Stimulated activated memory B cell treated with anti-CD40 and anti-IgM and Interleukin-4, amounts not matched to agents 10 μg/mL and 1 μg/mL and 100 μg/mL, for 72 hours (primary cell): Measurements from ENCODE around the gene MAP4K1.
A peak's percentile ranks its signal among the peaks of the same experiment; 100 is the strongest.
"Not testable (repeated sequence)": the region's sequence is repeated elsewhere in the genome, so short reads cannot be mapped to it uniquely, and the experiment has no call there.

ENCODE experiments used
- ATAC-seq: fragments of 150-1000 bp; cut with Tn5 transposase; 2 replicates; pipeline ENCODE4 v1.10.0; 2021
- H3K27ac Mint-ChIP-seq: one replicate; pipeline ENCODE4 v1.8.0; 2022; ENCODE audit warnings: mild to moderate bottlenecking, mixed read lengths
- H3K27me3 Mint-ChIP-seq: one replicate; pipeline ENCODE4 v1.8.0; 2022; ENCODE audit warnings: mixed read lengths
- H3K36me3 Mint-ChIP-seq: one replicate; pipeline ENCODE4 v1.8.0; 2022; ENCODE audit warnings: mixed read lengths
- H3K4me1 Mint-ChIP-seq: one replicate; pipeline ENCODE4 v1.8.0; 2022; ENCODE audit warnings: mixed read lengths
- H3K4me3 Mint-ChIP-seq: one replicate; pipeline ENCODE4 v1.8.0; 2022; ENCODE audit warnings: mild to moderate bottlenecking, moderate library complexity, mixed read lengths
- H3K9me3 Mint-ChIP-seq: one replicate; pipeline ENCODE4 v1.8.0; 2022; ENCODE audit warnings: mixed read lengths

The MAP4K1 gene

DNA sequence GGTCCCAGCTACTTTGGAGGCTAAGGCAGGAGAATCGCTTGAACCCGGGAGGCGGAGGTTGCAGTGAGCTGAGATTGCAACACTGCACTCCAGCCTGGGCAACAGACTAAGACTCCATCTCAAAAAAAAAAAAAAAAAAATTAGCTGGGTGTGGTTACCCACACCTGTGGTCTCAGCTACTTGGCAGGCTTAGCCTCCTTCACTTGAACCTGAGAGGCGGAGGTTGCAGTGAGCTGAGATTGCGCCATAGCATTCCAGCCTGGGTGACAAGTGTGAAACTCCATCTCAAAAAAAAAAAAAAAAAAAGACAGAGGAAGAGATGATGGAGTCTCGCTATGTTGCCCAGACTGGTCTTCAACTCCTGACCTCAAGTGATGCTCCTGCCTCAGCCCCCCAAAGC, 38.4 kb downstream of the MAP4K1 start:
- H3K9me3 Mint-ChIP-seq, ATAC-seq, H3K36me3 Mint-ChIP-seq, H3K27me3 Mint-ChIP-seq, H3K4me3 Mint-ChIP-seq: not testable (repeated sequence)
- H3K4me1 Mint-ChIP-seq, result peaks cover 25% of the 10 kb centered on the region
- peak overlapping the region; percentile 60 for H3K27ac Mint-ChIP-seq

DNA sequence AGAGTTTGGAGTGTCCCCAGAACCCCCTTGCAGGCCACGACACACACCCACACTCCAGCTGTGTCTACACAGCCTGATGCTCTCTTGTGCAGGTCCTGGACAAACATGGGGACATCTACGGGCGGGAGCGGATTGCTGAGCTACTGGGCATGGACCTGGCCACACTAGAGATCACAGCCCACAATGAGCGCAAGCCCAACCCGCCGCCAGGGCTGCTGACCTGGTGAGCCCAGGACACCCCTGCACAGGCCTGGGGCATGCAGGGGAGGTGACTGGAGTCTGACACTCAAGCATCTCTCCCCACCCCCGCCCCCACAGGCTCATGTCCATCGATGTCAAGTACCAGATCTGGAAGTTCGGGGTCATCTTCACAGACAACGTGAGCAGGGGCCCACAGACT, 39.9 kb downstream of the MAP4K1 start:
- no peaks in the 10 kb centered on the region for H3K9me3 Mint-ChIP-seq
- H3K27me3 Mint-ChIP-seq, result no peaks in the 10 kb centered on the region
- H3K4me1 Mint-ChIP-seq, result peaks cover 13% of the 10 kb centered on the region
- no peak for ATAC-seq
- H3K4me3 Mint-ChIP-seq, result no peak overlapping the region
- no peak overlapping the region for H3K27ac Mint-ChIP-seq
- H3K36me3 Mint-ChIP-seq, result no peaks in the 10 kb centered on the region

GRCh38 chr19:38571682-38572081, 46.1 kb downstream of the MAP4K1 start:
- Mint-ChIP-seq H3K4me1 (no peaks in the 10 kb centered on the region), H3K27me3 (peaks cover 8% of the 10 kb centered on the region), H3K36me3 (no peaks in the 10 kb centered on the region), H3K27ac (no peak overlapping the region), H3K9me3 (no peaks in the 10 kb centered on the region), H3K4me3 (no peak overlapping the region)
- ATAC-seq, result no peak

DNA sequence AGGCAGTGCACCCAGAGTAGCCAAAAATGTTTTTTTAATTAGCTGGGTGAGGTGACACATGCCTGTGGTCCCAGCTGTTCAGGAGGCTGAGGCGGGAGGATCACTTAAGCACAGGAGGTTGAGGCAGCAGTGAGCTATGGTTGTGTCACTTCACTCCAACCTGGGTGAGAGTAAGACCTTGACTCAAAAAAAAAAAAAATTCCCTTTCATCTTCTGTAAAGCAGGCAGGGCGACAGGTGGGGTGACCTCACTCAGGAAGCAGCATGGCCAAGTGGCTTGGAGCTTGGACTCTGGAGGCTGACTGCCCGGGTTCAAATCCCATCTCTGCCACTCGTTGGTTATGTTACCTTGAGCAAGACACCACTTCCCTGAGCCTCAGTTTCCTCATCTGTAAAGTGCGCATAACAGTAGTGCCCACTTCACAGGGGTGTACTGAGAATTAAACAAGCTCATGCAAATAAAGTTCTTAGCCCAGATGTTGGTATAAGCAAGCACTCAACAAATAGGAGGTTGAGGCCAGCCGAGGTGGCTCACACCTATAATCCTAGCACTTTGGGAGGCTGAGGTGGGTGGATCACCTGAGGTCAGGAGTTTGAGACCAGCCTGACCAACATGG, 48.3 kb downstream of the MAP4K1 start:
- Mint-ChIP-seq H3K9me3 (no peaks in the 10 kb centered on the region), H3K36me3 (no peaks in the 10 kb centered on the region), H3K27me3 (peaks cover 18% of the 10 kb centered on the region), H3K27ac (no peak overlapping the region), H3K4me3 (no peak overlapping the region), H3K4me1 (peaks cover 8% of the 10 kb centered on the region)
- no peak for ATAC-seq

- Mint-ChIP-seq H3K27me3 (peaks cover 40% of the 10 kb centered on the region), H3K4me1 (peaks cover 31% of the 10 kb centered on the region), H3K4me3 (peak overlapping the region; percentile 70), H3K9me3 (no peaks in the 10 kb centered on the region), H3K27ac (peak overlapping the region; percentile 43), H3K36me3 (no peaks in the 10 kb centered on the region)
- peak; percentile 16 for ATAC-seq
Measured at GRCh38 chr19:38565691-38566105, 52.1 kb downstream of the MAP4K1 start.

- Mint-ChIP-seq H3K27me3 (peaks cover 40% of the 10 kb centered on the region), H3K27ac (peak overlapping the region; percentile 43), H3K9me3 (no peaks in the 10 kb centered on the region), H3K36me3 (no peaks in the 10 kb centered on the region), H3K4me1 (peaks cover 35% of the 10 kb centered on the region), H3K4me3 (peak overlapping the region; percentile 70)
- ATAC-seq, result peak; percentile 72
Measured at GRCh38 chr19:38564981-38565690, 52.6 kb downstream of the MAP4K1 start.

DNA sequence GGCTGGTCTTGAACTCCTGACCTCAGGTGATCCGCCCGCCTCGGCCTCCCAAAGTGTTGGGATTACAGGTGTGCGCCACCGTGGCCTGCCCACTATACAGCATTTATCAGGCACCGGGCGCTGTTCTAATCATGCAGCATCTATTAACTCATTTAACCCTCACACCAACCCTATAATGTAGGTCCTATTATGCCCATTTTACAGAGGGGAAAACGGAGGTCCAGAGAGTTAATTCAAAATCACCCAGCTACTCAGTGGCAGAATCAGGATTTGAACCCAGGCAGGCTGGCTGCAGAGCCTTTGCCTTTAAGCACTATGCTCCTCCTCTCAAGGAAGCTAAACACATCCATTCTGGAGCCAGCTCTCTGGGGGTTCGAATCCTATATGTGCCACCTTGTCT, 54.3 kb downstream of the MAP4K1 start:
- no peaks in the 10 kb centered on the region for H3K9me3 Mint-ChIP-seq
- no peak overlapping the region for H3K4me3 Mint-ChIP-seq
- H3K27me3 Mint-ChIP-seq, result peaks cover 40% of the 10 kb centered on the region
- peak overlapping the region; percentile 28 for H3K27ac Mint-ChIP-seq
- H3K4me1 Mint-ChIP-seq, result peaks cover 46% of the 10 kb centered on the region
- no peak for ATAC-seq
- no peaks in the 10 kb centered on the region for H3K36me3 Mint-ChIP-seq

DNA sequence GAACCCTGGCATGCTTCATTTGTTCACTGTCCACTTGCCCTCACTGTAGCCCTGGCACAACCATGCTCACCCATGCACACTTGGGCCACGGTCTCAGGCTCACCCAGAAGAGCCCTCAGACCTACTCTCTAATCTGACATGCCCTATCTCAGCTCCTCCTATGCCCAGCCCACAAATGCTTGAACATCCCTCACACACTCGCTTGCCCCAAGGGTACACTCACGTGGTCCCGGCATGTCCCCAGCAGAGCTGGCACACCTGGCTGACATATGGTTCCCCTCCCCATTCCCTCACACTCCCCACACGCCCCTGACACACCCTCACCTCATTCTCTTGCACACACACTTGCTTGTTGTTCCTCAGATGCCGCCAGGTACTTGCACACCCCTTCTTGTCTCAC, 55.7 kb downstream of the MAP4K1 start:
- H3K9me3 Mint-ChIP-seq, result no peaks in the 10 kb centered on the region
- no peak for ATAC-seq
- H3K4me3 Mint-ChIP-seq, result no peak overlapping the region
- peaks cover 52% of the 10 kb centered on the region for H3K4me1 Mint-ChIP-seq
- no peaks in the 10 kb centered on the region for H3K36me3 Mint-ChIP-seq
- peak overlapping the region; percentile 91 for H3K27ac Mint-ChIP-seq
- peaks cover 32% of the 10 kb centered on the region for H3K27me3 Mint-ChIP-seq

DNA sequence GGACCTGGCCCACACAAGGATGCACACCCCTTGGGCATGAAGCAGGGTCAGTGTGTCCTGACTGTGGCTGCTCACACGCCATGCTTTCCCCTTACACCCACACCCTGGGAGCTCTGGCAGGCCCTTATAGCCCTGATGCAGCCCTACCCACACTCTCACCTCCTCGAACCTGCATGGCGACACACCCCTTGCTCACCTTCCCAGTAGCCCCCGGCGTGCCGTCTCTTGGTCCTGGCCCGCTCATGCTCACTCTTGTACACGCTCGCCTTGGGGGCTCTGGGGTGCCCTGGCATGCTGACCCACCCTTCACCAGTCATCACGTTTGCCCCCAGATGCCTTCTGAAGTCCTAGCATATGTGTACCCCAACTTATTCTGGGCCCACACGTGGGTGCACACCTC, 56.1 kb downstream of the MAP4K1 start:
- H3K36me3 Mint-ChIP-seq, result no peaks in the 10 kb centered on the region
- peaks cover 55% of the 10 kb centered on the region for H3K4me1 Mint-ChIP-seq
- ATAC-seq, result no peak
- peak overlapping the region; percentile 47 for H3K4me3 Mint-ChIP-seq
- no peaks in the 10 kb centered on the region for H3K9me3 Mint-ChIP-seq
- peaks cover 32% of the 10 kb centered on the region for H3K27me3 Mint-ChIP-seq
- H3K27ac Mint-ChIP-seq, result peak overlapping the region; percentile 91

- no peak for ATAC-seq
- Mint-ChIP-seq H3K4me1 (peaks cover 55% of the 10 kb centered on the region), H3K4me3 (no peak overlapping the region), H3K9me3 (no peaks in the 10 kb centered on the region), H3K27ac (peak overlapping the region; percentile 91), H3K36me3 (no peaks in the 10 kb centered on the region), H3K27me3 (peaks cover 30% of the 10 kb centered on the region)
Measured at GRCh38 chr19:38561053-38561606, 56.6 kb downstream of the MAP4K1 start.

DNA sequence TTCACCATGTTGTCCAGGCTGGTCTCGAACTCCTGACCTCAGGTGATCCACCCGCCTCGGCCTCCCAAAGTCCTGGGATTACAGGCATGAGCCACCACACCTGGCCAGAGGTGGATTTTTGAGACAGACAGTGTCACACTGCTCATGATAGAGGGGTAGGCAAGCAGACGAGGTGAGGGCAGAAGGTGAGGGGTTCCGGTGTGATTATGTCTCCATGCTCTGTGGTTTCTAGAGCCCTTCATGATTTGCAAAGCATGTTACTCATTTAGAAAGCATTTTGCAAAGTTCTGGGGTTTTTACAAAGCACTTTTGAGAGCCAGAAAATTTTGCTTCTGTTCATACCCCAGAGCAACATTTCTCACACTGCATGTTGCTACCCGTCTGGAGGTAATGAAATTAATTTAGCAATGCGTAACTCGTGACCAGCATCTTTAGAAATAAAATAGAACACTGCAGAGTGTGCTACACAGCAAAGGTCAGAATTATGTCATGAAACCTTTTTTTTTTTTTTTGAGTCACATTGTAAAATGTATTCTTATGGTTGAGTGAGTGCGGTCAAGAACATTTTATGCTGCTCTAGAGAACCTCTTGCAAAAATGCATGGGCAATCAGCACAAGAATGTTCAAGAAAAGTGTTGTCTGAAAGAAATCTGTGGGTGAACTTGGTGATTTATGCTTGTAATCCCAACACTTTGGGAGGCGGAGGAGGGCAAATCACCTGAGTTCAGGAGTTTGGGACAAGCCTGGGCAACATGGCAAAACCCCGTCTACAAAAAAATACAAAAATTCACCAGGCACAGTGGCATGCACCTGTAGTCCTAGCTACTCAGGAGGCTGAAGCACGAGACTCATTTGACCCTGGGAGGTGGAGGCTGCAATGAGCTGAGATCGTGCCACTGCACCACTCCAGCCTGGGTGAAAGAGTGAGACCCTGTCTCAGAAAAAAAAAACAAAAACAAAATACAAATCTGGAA, 58.0 kb downstream of the MAP4K1 start:
- Mint-ChIP-seq H3K27me3 (peaks cover 22% of the 10 kb centered on the region), H3K9me3 (no peaks in the 10 kb centered on the region), H3K36me3 (no peaks in the 10 kb centered on the region), H3K4me3 (peak overlapping the region; percentile 57), H3K27ac (peak overlapping the region; percentile 91), H3K4me1 (peaks cover 56% of the 10 kb centered on the region)
- peak; percentile 93 for ATAC-seq

DNA sequence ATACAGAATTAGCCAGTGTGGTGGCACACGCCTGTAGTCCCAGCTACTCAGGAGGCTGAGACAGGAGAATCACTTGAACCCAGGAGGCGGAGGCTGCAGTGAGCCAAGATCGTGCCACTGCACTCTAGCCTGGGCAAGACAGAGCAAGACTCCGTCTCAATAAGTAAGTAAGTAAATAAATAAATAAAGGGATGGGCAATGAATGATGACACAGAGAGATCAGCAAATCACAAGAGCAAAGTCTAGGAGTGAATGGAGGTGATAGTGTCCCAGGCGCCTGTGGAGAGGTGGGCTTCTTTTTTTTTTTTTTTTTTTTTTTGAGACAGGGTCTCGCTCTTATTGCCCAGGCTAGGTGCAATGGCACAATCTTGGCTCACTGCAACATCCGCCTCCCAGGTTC, 58.8 kb downstream of the MAP4K1 start:
- not testable (repeated sequence) for H3K4me3 Mint-ChIP-seq, ATAC-seq, H3K36me3 Mint-ChIP-seq, H3K9me3 Mint-ChIP-seq
- H3K27ac Mint-ChIP-seq, result peak overlapping the region; percentile 91
- H3K27me3 Mint-ChIP-seq, result peaks cover 22% of the 10 kb centered on the region
- H3K4me1 Mint-ChIP-seq, result peaks cover 57% of the 10 kb centered on the region

DNA sequence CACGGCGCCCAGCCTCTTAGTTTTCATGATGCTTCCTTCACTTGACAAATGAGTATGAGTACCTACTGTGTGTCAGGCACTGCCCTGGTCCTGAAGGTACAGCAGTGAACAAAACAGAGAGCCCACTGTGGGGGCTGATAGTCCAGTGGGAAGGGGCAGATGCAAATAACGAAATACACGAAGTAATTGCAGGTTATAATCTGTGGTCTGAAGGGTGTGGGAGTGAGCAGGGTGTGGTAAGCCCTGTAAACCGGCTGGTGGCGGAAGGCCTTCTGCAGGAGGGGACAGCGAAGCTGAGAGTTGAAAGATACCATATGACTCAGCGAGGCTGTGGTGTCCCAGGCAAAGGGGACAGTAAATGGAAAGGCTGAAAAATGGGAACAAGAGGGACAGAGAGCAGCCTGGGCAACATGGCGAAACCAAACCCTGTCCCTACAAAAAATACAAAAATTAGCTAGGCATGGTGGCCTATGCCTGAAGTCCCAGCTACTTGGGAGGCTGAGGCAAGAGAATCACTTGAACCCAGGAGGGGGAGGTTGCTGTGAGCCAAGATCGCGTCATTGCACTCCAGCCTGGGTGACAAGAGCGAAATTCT, 60.5 kb downstream of the MAP4K1 start:
- Mint-ChIP-seq H3K36me3 (no peaks in the 10 kb centered on the region), H3K4me3 (peak overlapping the region; percentile 35), H3K27ac (peak overlapping the region; percentile 54), H3K9me3 (no peaks in the 10 kb centered on the region), H3K4me1 (peaks cover 47% of the 10 kb centered on the region), H3K27me3 (peaks cover 10% of the 10 kb centered on the region)
- ATAC-seq, result peak; percentile 80

DNA sequence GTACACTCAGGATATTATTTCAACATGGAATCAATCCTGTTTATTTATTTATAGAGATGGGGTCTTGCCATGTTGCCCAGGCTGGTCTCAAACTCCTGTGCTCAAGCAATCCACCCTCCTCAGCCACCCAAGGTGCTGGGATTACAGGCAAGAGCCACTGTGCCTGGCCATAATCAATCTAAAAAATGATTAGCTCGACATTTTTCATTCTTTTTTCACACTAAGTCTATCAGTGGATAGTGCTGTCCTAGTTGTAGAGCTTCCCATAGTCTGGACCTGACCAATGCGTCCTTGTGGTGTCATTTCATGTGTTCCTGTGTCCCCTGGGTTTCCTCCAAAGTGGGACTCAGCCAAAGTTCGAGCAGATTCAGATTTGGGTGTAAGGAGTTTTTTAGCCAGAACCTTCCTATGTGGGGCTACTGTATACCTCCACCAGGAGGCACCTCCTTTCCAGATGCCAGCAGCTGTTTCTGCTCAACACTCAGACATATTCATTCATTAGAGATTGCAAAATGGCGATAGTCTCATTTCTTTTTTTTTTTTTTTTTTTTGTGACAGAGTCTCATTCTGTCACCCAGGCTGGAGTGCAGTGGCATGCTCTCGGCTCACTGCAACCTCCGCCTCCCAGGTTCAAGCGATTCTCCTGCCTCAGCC, 61.1 kb downstream of the MAP4K1 start:
- no peak overlapping the region for H3K4me3 Mint-ChIP-seq
- H3K4me1 Mint-ChIP-seq, result peaks cover 43% of the 10 kb centered on the region
- peak overlapping the region; percentile 54 for H3K27ac Mint-ChIP-seq
- H3K27me3 Mint-ChIP-seq, result peaks cover 4% of the 10 kb centered on the region
- ATAC-seq, result no peak
- no peaks in the 10 kb centered on the region for H3K36me3 Mint-ChIP-seq
- no peaks in the 10 kb centered on the region for H3K9me3 Mint-ChIP-seq
